NT2/D1 (cell line): ENCODE results near the gene ACOT2.

Source experiments
- SUZ12 ChIP-seq: IDR thresholded peaks from 2 replicates; pipeline ENCODE4 v1.6.1; 2011; ENCODE audit not compliant: insufficient read length, insufficient read depth; ENCODE audit errors: extremely low read depth
- YY1 ChIP-seq: IDR thresholded peaks from 2 replicates; pipeline ENCODE4 v1.6.1; 2011; ENCODE audit not compliant: insufficient read length, insufficient read depth
- ZNF274 ChIP-seq: IDR thresholded peaks from 2 replicates; pipeline ENCODE4 v1.6.1; 2011; ENCODE audit warnings: mild to moderate bottlenecking, low read depth, low read length

- TF ChIP-seq YY1 (no peak), ZNF274 (no peak), SUZ12 (no peak)
Observed at GRCh38 chr14:73589116-73589515, 20.1 kb downstream of the ACOT2 start.
